Activated CD4-positive, alpha-beta T cell treated with anti-CD3 and anti-CD28 coated beads, Interleukin-2, Interleukin-6, amounts not matched to agents 100 ng/mL and 50 ng/mL, durations not matched to agents 16 hours and 8 hours (primary cell): ENCODE results near the gene IGLL5.
"Not testable (repeated sequence)": the region's sequence is repeated elsewhere in the genome, so short reads cannot be mapped to it uniquely, and the experiment has no call there.

Experiments
- DNase-seq: peaks from one replicate; pipeline ENCODE4 v3.0.0-alpha.2; 2020

The IGLL5 gene

GRCh38 chr22:22916215-22916951, 28.8 kb downstream of the IGLL5 start:
- no peak for DNase-seq

GRCh38 chr22:22916952-22917290, 29.3 kb downstream of the IGLL5 start:
- DNase-seq: no peak

GRCh38 chr22:22917377-22917776, 29.8 kb downstream of the IGLL5 start:
- no peak for DNase-seq

GRCh38 chr22:22918297-22918965, 30.8 kb downstream of the IGLL5 start:
- DNase-seq: no peak

GRCh38 chr22:22919041-22919440, 31.4 kb downstream of the IGLL5 start:
- DNase-seq: no peak

GRCh38 chr22:22920104-22920654, 32.6 kb downstream of the IGLL5 start:
- no peak for DNase-seq

- no peak for DNase-seq
Measured at GRCh38 chr22:22920910-22921550, 33.4 kb downstream of the IGLL5 start.

- no peak for DNase-seq
Measured at GRCh38 chr22:22921575-22921974, 34.0 kb downstream of the IGLL5 start.

GRCh38 chr22:22922092-22922953, 34.7 kb downstream of the IGLL5 start:
- DNase-seq: not testable (repeated sequence)

- DNase-seq: no peak
Measured at GRCh38 chr22:22922954-22923319, 35.3 kb downstream of the IGLL5 start.

GRCh38 chr22:22923379-22923778, 35.8 kb downstream of the IGLL5 start:
- DNase-seq: no peak

- no peak for DNase-seq
Measured at GRCh38 chr22:22923930-22924329, 36.3 kb downstream of the IGLL5 start.

- DNase-seq: no peak
Measured at GRCh38 chr22:22924369-22925145, 36.9 kb downstream of the IGLL5 start.

- no peak for DNase-seq
Measured at GRCh38 chr22:22925146-22925804, 37.7 kb downstream of the IGLL5 start.

GRCh38 chr22:22925805-22926369, 38.3 kb downstream of the IGLL5 start:
- no peak for DNase-seq

- no peak for DNase-seq
Measured at GRCh38 chr22:22926370-22927195, 39.0 kb downstream of the IGLL5 start.

GRCh38 chr22:22927196-22927887, 39.7 kb downstream of the IGLL5 start:
- DNase-seq: no peak

- DNase-seq: no peak
Measured at GRCh38 chr22:22927888-22928665, 40.5 kb downstream of the IGLL5 start.
